NCI-H2107 treated with DMSO at 0.1 percent for 48 hours (cell line): ENCODE measurements around the gene TMEM144.

ENCODE experiments used
- DNase-seq: peaks from one replicate; lab custom pipeline; 2025; ENCODE audit not compliant: unreplicated experiment; lab: John Stamatoyannopoulos, UW

TMEM144 gene

DNA sequence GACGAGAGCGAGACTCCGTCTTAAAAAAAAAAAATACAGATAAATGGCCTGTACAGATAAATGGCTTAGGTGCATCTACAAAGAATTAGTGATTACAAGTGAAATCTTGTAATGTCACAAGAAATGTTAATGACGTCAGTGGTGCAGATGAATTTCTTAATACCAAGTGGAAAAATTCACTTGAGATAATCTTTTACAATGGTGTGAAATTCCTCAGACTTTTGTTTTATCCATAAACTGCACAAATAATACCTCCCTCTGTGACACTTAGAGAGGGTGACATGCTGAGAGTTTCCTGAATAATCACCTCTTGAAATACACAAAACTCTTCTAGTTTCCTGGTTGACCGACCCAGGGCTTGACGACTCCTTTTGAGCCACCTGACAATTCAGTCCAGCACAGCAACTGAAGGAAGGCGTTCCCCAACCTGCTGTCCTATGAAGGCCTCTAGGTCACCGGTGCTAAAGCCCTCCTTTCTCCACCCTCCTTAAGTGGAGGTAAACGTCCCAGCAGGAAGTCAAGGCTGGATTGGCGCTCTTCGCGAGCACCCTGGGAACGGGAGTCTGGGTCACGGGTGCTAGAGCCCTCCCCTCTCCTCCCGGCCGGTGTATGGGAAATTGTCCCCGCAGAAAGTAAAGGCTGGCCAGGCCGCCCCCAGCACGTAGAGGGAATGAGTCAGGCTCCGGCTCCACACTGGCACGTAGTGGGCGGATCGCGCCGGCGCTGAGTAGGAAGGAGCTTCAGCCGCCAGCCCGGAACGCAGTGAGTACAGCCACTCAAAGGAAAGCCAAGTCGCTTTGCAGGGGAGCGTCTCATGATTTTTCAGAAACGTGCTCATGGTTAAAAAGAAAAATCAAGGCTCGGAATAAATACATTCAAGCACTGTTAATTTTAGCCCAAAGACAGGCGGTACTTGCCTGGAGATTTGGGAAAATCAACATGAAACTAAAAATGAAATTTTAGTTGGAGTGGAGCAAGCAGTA lies at the start of gene TMEM144:
Gene TMEM144, plus strand, starts transcription at position 662 of the 983 bp plus-strand sequence. CDS start 2,182 bp downstream, outside the sequence.
- no peak for DNase-seq

DNA sequence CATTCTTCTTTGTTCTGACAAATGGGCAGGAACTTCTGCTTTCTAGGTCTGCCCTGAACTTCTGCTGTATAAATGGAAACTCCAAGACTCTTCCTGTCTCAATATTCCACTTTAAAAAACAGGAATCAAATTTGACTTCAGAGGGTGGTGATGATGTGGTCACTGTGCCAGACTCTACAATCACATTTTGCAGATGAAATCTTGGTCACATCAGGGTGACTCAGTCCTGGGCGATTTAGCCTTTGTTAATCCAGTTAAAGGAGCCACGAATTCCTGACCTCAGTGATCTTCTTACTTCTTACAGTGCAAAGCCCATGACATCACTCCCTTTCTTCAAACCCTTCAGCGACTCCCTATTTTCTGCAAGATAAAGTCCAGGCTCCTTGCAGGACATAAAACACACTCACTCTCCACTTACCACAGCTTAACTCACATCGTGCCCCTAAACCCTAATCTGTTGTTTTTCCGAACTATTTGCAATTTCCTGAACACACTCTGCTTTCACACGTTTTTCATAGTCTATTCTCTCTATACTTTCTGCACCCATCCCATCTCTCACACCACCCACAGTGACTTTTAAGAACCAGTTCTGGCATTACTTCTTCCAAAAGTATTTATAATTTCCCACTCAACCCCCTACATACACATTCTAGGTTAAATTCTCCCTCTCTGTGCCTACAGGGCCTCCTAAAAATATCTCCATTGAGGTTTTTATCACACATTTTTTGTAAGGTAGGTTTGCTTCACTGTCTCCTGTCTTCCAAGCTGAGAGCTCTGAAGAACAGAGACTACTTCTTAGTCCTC lies 48.5 kb upstream of the TMEM144 start:
- DNase-seq: no peak

- DNase-seq: no peak
These were observed 47.7 kb upstream of the TMEM144 start for GRCh38 chr4:158162631-158163030.

- no peak for DNase-seq
These were observed 46.1 kb upstream of the TMEM144 start for GRCh38 chr4:158163941-158164767.

GRCh38 chr4:158164768-158165213 lies 45.5 kb upstream of the TMEM144 start:
- DNase-seq: no peak

DNA sequence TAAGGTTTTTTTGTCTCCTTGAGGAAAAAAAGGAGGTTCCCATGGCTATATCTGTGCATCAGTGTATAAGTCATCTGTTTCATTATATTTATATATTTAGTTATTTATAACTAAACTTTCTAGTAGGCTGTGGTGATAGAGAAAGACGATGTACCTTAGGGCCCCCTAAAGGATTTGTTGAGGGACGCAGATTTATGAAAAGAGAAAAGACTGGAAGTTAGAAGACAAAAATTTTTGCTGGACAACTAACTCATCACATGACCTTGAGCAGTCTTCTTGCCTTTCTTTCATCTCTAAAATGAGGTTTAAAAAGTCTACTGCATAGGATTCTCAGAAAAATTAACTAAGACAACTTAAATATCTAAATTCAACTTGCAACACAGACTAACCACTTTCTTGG lies 43.6 kb upstream of the TMEM144 start:
- no peak for DNase-seq

DNA sequence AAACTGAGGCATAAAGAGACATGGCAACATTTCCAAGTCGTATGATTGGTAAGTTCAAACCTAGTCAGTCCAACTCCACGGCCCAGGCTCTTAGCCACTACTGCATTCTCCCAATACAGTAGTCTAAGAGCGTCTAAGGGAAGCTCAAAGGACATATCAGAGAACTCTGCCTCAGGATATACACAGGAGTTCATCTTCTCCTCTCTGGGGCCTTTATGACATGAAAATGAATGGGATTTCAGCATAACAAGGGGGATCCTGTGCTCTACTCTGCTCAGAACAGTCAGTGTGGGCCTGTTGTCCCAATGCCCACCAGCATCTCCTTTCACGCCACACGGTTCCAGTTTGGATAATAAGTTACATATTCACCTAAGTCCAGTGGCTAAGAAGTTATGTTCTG lies 41.7 kb upstream of the TMEM144 start:
- DNase-seq: no peak

DNA sequence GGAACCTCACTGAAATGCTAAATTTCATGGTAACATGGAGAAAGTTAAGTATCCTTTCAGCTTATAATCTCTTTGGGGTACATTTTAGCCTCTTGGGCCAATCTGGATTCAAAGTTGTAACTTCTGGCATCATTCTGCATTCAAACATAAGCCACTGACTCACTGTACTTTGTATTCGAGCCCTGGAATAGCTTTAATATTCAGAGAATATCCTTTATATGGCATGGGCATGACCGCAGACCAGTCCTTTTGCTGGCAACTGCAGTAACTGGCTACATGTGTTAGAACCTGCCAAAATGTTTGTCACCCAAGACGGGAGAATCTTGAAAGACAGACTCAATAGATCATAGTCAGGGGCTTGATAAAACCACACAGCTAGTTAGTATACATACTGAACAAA lies 40.8 kb upstream of the TMEM144 start:
- no peak for DNase-seq

DNA sequence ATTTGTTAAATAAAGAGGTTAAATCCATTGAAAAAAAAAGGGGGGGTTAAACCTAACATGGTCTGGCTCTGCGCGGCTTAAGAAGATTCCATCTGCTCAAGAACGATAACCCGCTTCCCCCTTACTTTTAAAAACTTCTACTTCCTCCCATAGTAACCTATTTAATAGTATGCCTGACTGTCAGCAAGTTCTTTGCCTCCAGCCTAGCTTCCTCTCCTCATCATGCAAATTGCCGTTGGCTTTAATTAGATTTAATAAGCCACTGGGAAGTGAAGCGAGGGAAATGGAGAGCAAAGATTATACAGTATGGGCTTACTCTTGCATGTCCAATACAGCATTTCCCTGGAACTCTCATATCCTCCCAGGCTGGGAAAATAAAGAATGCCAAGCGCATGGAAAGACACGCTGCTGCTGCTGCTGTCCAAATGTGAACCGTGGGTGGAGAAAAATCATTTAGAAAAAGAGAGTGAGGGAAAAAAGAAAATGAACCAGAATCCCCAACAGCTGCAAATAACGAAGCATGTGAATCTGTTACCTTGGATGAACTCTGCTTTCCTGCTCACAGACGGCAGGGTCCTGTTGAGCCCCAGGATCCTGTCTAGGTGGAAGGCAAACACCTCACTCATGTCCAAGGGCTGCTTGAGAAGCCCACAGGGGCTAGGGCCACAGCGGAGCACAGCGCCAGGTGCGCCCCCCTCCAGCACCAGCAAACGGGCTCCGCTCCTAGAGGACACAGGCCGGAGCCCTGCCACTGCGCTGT lies 40.2 kb upstream of the TMEM144 start:
- no peak for DNase-seq

DNA sequence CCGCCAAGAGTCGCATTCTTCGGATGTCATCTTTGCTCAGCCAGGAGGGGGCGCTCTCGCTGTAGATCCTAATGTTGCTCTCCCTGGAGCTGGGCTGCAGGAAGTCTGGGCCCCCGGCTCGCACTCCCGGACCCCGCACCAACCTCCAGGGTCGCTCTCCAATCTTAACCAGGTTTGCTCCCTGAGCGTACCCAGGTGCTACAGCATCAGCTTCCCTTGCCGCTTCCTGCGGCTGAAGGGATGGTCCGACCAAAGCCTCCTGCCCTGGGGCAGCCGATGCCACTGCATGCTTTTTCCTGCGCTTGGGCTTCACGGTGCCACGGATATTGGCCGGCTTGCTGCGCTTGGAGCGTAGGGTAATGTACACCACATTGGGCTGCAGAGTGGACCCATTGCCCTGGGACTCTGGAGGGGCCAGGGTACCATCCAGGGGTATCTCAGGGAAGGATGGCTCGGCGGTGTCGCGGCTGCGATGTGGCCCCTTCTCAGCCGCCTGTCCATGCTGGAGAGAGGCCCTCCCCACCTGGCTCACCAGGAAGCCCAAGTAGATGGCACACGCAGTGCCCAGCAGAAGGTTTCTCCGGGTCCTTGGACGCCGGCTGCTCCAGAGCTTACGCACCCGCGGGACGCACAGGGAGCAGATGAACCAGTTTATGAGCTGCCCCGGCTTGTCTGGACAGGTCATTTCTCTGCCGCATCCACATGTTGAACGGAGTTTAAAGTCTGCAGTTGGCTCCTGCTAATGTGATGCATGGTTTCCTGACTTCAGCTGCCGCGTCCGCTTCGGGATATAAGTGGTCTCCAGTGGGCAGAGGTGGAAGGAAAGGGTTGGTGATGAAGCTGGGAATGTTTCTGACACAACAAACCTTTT lies 39.4 kb upstream of the TMEM144 start:
- DNase-seq: no peak

DNA sequence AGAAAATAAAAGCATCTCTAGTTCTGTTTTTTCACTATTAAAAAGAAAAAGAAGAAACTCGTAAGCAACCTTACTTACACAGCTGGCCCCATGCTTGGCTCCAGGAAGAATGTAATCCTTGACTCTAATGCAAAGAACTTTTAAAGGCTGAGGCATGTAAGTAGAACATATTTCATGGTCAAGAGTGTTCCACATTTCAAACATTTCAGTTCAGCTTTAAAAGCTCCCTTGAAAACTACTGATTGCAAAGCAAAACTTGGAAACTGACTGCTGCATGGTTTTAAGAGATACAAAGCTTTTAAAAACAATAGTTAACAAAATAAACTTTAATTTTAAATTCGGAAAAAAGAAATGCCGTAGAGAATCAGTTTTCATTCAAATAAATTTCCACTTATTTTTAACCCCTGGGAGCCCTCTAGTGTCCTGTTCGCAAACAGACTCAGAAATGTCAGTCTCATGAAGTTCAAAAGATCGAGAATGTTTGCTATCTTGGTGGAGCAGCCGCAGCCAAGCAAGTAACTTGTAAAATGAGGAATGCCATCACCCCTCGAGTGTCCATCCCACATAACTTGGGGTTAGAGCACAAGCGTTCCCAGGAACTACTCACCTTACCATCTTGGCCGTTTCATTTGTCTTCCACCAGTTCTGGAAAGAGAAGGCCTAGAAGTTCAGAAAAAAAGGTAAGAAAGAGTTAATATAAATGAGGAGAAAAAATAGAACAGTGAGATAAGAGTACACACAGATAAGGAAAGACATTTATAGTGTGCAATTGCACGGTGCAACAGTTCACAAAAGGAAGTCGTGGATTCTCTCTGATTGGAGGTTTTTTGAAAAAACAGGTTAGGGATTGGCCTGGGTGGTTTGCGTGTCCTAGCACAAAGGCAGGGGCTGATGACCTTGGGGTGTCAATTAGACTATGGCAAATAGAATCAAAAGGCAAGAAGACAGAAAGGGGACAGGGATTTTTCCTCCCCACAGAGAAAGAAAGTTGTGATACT lies 37.7 kb upstream of the TMEM144 start, which contains the start of gene GASK1B:
Gene GASK1B, minus strand, starts transcription at position 765 of the 998 bp plus-strand sequence. CDS start 1,650 bp downstream, outside the sequence.
- no peak for DNase-seq

GRCh38 chr4:158176108-158176507 lies 34.2 kb upstream of the TMEM144 start:
- DNase-seq: no peak

- no peak for DNase-seq
These were observed 33.5 kb upstream of the TMEM144 start for GRCh38 chr4:158176776-158177175.

- no peak for DNase-seq
These were observed 30.8 kb upstream of the TMEM144 start for GRCh38 chr4:158179465-158179864.

GRCh38 chr4:158181906-158182305 lies 28.4 kb upstream of the TMEM144 start:
- no peak for DNase-seq

DNA sequence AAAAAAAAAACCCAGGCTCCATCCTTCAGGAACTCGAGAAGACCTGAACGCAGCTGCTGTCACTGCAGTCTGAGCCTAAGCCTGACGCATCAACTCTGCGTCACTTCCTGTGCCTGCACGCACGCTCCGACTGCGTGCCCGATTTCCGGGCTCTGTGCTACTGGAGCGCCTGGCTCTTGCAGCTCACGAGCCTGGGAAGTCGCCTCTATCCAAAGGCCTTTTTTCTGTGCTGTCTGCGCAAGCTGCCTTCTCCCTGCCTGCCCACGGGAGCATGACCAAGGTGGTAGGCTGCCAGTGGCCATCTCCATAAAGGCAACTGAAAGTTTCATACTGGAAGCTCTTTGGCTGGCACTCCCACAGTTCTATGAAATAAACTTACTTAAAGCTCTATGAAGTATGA lies 27.6 kb upstream of the TMEM144 start:
- DNase-seq: no peak

DNA sequence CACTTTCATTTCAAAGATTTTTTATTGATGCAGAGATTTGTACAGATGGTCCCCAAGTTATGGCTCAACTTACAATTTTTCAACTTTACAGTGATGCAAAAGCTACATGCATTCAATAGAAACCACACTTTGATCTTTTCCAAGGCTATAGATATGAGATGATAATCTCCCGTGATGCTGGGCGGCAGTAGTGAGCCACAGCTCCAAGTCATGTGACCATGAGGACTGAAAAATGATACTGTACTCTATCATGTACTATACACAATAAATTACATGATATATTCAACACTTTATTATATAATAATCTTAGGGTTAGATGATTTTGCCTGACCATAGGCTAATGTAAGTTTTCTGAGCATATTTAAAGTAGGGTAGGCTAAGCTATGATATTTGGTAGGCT lies 23.5 kb upstream of the TMEM144 start:
- no peak for DNase-seq

- DNase-seq: no peak
These were observed 20.9 kb upstream of the TMEM144 start for GRCh38 chr4:158189422-158189821.
